Inflammatory macrophage (primary cell): ENCODE measurements around the gene TLR9.
A peak's percentile ranks its signal among the peaks of the same experiment; 100 is the strongest.

ENCODE experiments used
- DNase-seq, 2 donors: peaks; one replicate each; pipeline ENCODE4 v3.0.0-alpha.2; 2020 to 2022

The TLR9 gene

DNA sequence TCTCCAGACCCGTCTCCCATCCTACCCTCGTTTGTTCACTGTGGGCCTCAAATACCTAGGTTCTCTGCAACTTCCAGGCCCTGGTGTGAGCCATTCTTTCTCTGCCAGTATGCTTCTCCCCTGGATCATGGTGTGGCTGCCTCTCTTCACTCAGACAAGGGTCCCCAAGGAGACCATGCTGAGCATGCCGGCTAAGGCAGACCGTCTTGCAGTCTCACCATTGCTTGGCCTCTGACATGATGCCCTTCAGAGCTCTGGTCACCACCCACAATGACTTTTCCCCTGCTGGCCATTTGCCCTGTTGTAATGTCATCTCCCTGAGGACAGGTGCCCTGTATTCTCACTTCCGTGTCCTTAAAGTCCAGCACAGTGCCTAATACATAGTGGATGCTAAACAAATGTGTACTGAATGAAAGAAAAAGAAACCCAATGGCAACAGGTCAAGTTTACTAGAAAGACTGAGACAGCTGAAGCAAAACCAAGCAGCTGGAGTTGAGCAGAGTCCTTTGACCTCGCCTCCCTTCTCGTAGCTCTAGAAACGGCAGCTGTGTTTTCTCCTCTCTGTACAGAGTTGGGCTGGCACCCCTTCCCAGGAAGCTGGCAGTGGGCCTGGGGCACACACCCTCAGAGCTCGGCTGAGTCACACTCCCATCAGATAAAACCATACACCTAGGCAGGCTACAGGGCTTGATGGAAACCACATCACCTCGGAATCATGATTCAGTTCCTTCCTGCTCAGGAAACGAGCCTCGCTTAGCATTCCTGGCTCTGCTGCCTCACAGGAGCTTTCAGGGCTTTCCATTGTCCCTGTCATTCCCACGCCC, 8.6 kb downstream of the TLR9 start:
- DNase-seq, result peak in 1 of 2 donors; percentile 38

- DNase-seq, result no peak
Observed at GRCh38 chr3:52215351-52215750, 10.1 kb downstream of the TLR9 start.

GRCh38 chr3:52213901-52214300, 11.5 kb downstream of the TLR9 start:
- peak in 1 of 2 donors; percentile 7 for DNase-seq

GRCh38 chr3:52213005-52213404, 12.4 kb downstream of the TLR9 start:
- DNase-seq, result no peak

DNA sequence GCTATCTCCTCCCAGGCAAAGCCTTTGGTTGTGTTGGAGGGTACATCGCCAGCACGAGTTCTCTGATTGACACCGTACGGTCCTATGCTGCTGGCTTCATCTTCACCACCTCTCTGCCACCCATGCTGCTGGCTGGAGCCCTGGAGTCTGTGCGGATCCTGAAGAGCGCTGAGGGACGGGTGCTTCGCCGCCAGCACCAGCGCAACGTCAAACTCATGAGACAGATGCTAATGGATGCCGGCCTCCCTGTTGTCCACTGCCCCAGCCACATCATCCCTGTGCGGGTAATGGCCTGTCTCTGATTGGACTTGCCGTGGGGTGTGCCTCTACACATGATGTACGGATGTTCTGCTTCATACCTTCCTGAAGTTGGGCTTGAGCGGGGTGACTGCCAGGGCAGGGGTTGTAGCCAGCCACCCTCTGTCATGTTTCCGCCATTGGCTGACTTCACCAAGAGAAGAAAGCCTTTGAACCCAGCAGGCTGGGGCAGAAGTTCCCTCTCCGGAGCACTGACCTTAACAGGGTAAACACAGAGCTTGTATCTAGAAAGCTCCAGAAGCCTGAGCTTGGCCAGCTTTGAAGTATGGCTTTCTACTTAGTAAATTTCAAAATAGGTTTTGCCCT, 14.1 kb downstream of the TLR9 start:
- DNase-seq, result no peak

GRCh38 chr3:52210550-52211046, 14.8 kb downstream of the TLR9 start:
- DNase-seq, result peak; percentile 81 to 94

DNA sequence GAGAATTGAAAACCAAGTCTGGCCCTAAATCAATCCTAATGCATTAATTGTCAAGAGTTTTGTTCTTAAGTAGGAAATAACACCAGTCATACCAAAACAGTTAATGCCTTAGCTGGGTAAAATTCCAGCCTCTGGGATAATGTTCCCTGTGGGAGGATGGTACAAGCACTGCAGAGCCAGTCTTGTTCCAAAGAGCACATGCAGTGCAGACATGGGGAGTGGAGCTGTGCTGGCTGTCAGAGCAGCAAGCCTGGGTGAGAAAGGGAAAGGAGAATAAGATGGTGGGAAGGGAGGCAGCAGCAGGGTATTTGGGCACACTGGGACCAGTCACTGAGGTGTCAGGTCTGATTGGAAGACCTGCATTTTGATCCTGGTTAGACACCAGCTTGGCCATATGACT, 15.4 kb downstream of the TLR9 start:
- DNase-seq, result no peak

DNA sequence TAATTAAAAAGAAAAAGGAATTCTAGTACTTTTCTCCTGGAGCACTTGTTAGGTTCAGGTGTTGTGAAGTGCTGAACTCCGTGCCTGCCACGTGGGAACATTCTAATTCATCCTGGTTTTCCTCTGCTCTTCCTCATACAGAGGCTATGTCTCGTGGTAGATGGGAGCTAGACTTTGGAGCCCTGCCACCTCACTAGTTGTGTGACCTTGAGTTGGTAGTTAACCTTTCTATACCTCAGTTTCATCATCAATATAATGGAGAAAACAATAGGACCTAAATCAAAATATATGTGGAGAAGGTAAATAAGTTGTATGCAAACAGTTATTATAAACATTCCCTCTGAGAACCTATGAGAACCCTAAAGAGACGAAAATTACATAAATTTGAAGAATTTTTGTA, 16.9 kb downstream of the TLR9 start:
- DNase-seq, result no peak

GRCh38 chr3:52205727-52206372, 19.6 kb downstream of the TLR9 start:
- DNase-seq, result no peak

DNA sequence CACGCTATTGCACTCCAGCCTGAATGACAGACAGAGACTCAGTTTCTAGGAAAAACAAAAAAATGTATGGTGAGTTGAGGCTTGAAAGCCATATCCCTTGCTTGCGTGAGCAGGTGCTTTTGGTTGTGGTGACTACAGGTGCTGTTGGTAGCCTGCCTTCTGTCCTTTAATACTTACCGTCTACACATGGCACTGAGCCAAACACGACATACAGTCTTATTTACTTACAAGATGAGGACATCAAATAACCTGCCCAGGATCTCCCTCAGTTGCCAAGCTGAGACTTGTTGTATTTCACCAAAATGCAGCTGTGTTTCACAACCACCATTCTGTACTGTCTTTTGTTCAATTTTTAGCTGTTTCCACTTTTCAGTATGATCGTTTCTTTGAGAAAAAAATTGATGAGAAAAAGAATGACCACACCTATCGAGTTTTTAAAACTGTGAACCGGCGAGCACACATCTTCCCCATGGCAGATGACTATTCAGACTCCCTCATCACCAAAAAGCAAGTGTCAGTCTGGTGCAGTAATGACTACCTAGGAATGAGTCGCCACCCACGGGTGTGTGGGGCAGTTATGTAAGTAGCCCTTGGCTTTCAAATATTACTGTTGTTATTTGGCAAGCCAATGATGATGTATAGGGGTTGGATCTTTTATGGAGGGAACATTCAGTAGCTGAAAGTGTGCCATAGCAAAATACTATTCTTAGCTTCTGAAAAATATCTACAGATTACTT, 20.9 kb downstream of the TLR9 start:
- peak; percentile 83 to 91 for DNase-seq

GRCh38 chr3:52203701-52204100, 21.7 kb downstream of the TLR9 start:
- DNase-seq, result no peak

- DNase-seq, result peak; percentile 87 to 89
Observed at GRCh38 chr3:52202384-52203077, 22.9 kb downstream of the TLR9 start.

GRCh38 chr3:52200981-52201679, 24.3 kb downstream of the TLR9 start:
- DNase-seq, result peak in 1 of 2 donors; percentile 40

DNA sequence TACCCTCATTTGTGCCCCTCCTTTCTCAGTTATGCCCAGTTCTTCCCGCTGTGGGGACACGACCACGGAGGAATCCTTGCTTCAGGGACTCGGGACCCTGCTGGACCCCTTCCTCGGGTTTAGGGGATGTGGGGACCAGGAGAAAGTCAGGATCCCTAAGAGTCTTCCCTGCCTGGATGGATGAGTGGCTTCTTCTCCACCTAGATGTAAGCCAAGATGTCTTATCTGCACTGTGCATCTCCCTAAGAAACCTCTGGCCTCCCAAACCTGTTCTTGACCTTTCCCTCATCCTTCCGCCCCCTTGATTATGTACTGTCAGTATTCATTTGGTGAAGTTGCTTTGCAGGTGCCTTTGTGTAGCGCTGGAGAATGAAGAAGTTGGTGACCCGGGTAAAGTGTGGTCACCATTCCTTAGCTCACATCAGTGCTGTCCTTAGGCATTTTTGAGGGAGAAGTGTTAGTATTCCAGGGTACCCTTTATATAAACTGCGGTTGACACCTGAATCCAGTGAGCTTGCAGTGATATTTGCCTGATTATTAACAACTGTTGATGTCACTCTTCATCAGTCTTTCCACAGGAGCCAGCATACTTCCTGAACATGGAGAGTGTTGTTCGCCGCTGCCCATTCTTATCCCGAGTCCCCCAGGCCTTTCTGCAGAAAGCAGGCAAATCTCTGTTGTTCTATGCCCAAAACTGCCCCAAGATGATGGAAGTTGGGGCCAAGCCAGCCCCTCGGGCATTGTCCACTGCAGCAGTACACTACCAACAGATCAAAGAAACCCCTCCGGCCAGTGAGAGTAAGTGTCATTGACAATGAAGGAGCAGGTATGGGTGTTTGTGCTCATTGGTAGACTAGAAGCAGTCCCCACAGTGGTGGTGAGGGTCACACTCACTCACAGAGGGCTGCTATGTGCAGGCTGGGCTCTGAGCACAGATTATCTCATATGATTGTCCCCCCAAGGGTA, 26.5 kb downstream of the TLR9 start:
- DNase-seq, result no peak

DNA sequence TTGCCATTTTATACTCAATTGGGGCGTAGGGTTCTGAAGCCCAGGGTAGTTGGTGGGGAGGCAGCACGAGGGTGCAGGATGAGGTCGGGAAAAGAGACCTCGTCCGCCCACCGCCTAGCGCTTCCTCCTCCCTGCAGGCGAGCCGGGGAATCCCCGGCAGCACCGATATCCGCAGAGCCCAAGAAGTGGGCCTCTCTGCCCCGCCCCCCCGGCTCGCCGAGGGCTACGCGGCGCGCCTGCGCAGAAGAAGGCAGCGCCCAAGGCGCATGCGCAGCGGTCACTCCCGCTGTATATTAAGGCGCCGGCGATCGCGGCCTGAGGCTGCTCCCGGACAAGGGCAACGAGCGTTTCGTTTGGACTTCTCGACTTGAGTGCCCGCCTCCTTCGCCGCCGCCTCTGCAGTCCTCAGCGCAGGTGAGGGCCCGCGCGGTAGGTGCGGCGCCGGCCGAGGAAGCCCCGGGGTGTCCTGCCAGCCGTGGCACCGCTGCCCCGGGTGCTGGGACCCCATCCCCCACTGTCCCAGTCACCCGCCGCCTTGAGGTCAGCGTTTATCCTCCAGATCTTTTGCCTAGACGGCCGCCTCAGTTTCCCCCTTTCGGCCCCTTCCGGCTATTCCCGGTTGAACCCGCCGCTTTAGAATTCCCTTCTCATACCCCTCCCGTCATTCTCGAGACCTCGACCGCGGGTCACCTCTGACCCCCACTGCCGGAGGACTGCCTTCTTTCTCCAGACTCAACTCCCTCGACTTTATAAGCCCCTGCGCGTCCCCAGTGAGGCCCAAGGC, 27.4 kb downstream of the TLR9 start, which contains the start of gene ALAS1:
Gene ALAS1 (plus strand): TSS at position 319 of the 784 bp plus-strand sequence. CDS start 1,082 bp downstream, outside the sequence.
- DNase-seq, result peak; percentile 95 to 98

DNA sequence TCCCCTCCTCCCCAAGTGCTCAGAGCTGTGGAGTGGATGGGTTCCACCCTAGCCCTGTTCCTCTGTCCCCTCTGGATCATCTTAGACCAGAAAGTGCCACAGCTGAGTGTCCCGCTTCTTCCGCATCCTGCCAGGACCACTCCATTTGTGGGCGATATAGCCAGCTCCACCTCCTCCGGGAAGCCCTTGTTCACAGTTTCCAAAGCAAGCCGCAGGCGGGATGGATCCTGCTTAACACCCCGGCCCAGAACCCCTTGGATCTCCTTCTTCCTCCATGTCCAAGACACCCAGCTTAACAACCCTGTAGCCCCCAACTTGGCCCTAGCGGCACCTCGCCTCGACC, 28.0 kb downstream of the TLR9 start:
- no peak for DNase-seq

DNA sequence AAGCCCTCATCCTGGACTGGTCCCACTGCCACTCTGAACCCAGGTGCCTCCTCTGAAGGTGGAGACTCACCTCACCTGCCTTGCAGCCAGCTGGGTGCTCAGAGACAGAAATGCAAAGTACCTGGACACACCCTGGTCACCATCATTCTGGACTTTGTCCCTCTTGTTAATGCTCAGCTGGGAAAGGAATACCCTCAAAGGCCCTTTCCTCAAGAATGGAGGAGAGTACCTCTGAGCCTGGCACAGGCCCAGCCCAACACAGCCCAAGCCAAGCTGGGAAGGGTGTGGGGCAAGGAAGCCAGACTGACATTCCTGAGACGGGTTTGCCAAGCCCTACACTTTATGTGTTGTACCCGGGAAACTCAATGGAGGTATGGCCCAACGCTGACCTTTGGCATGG, 28.5 kb downstream of the TLR9 start:
- DNase-seq, result no peak

GRCh38 chr3:52195823-52196331, 29.6 kb downstream of the TLR9 start:
- DNase-seq, result peak; percentile 94 to 97

DNA sequence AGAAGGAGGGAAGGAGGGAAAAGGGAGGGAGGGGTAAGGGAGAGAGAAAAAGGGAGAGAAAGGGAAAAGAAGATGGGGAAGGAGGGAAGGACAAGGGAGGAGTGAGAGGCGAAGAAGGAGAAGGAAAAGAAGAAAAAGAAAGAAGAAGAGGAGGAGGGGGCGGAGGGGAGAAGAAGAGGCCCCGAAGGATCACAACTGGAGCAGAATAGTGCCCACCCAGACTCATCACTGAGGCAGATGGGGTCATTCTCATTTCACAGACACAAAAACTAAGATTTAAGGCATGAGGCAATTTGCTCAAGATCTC, 30.2 kb downstream of the TLR9 start:
- DNase-seq, result no peak
